ENCODE results near the gene SLC15A1.

DNA sequence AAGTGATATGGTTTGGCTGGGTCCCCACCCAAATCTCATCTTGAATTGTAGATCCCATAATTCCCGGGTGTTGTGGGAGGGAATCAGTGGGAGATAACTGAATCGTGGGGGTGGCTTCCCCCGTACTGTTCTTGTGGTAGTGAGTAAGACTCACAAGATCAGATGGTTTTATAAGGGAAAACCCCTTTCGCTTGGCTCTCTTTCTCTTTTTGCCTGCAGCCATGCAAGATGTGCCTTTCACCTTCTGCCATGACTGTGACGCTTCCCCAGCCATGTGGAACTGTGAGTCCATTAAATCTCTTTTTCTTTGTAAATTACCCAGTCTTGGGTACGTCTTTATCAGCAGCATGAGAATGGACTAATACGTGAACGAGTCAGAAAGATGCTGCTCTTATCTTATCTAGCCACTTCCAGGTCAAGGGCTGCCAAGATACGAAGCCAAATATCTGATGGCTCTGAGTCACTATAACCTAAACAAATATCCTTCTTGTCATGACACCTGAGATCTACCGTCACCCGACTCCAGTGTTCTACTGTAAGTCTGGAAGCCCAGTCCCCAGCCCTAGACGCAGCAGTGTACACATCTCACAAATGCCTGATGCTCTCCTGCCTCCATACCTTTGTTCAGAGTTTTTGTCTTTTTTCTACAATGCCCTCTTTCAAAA is 45.9 kb downstream of the SLC15A1 start:
- no peak for TF ChIP-seq JUN (IDR thresholded peaks at IDR 0.05)
- no peak for TF ChIP-seq MAZ (IDR thresholded peaks at IDR 0.05; ENCODE audit: borderline replicate concordance, low read depth, low read length)
- no peak for TF ChIP-seq CBX2 (IDR thresholded peaks at IDR 0.05; ENCODE audit: borderline replicate concordance, low read depth)
- TF ChIP-seq, protein P1, sequence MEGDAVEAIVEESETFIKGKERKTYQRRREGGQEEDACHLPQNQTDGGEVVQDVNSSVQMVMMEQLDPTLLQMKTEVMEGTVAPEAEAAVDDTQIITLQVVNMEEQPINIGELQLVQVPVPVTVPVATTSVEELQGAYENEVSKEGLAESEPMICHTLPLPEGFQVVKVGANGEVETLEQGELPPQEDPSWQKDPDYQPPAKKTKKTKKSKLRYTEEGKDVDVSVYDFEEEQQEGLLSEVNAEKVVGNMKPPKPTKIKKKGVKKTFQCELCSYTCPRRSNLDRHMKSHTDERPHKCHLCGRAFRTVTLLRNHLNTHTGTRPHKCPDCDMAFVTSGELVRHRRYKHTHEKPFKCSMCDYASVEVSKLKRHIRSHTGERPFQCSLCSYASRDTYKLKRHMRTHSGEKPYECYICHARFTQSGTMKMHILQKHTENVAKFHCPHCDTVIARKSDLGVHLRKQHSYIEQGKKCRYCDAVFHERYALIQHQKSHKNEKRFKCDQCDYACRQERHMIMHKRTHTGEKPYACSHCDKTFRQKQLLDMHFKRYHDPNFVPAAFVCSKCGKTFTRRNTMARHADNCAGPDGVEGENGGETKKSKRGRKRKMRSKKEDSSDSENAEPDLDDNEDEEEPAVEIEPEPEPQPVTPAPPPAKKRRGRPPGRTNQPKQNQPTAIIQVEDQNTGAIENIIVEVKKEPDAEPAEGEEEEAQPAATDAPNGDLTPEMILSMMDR (IDR thresholded peaks at IDR 0.05), result no peak
- TF ChIP-seq POLR2A (IDR thresholded peaks at IDR 0.05; ENCODE audit: low read length), result no peak
- TF ChIP-seq RCOR1 (IDR thresholded peaks at IDR 0.05; ENCODE audit: low read depth, low read length), result no peak
- TF ChIP-seq CEBPB (IDR thresholded peaks at IDR 0.05), result no peak
- TF ChIP-seq ZNF302 (CRISPR knock-in tag; IDR thresholded peaks at IDR 0.05), result no peak
- no peak for TF ChIP-seq KDM1A (IDR thresholded peaks at IDR 0.05; ENCODE audit: low read depth)
- TF ChIP-seq, protein P2, sequence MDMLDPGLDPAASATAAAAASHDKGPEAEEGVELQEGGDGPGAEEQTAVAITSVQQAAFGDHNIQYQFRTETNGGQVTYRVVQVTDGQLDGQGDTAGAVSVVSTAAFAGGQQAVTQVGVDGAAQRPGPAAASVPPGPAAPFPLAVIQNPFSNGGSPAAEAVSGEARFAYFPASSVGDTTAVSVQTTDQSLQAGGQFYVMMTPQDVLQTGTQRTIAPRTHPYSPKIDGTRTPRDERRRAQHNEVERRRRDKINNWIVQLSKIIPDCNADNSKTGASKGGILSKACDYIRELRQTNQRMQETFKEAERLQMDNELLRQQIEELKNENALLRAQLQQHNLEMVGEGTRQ (IDR thresholded peaks at IDR 0.05), result no peak
- TF ChIP-seq ESRRA (IDR thresholded peaks at IDR 0.05; ENCODE audit: borderline replicate concordance, low read length), result no peak
- TF ChIP-seq POLR2AphosphoS2 (conservative IDR thresholded peaks at IDR 0.05; ENCODE audit: low read length), result no peak
- no peak for TF ChIP-seq RNF2 (IDR thresholded peaks at IDR 0.05; ENCODE audit: borderline replicate concordance, low read depth)
- TF ChIP-seq, protein P3, sequence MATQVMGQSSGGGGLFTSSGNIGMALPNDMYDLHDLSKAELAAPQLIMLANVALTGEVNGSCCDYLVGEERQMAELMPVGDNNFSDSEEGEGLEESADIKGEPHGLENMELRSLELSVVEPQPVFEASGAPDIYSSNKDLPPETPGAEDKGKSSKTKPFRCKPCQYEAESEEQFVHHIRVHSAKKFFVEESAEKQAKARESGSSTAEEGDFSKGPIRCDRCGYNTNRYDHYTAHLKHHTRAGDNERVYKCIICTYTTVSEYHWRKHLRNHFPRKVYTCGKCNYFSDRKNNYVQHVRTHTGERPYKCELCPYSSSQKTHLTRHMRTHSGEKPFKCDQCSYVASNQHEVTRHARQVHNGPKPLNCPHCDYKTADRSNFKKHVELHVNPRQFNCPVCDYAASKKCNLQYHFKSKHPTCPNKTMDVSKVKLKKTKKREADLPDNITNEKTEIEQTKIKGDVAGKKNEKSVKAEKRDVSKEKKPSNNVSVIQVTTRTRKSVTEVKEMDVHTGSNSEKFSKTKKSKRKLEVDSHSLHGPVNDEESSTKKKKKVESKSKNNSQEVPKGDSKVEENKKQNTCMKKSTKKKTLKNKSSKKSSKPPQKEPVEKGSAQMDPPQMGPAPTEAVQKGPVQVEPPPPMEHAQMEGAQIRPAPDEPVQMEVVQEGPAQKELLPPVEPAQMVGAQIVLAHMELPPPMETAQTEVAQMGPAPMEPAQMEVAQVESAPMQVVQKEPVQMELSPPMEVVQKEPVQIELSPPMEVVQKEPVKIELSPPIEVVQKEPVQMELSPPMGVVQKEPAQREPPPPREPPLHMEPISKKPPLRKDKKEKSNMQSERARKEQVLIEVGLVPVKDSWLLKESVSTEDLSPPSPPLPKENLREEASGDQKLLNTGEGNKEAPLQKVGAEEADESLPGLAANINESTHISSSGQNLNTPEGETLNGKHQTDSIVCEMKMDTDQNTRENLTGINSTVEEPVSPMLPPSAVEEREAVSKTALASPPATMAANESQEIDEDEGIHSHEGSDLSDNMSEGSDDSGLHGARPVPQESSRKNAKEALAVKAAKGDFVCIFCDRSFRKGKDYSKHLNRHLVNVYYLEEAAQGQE (IDR thresholded peaks at IDR 0.05), result no peak

Measured in A549 (cell line).